RCC 7860 (cell line): ENCODE measurements around the gene PDP2.

Source experiments
- DNase-seq: peaks from one replicate; pipeline ENCODE4 v3.0.0-alpha.2; 2015; ENCODE audit warnings: low spot score
- FAIRE-seq: peaks from 2 replicates; lab custom pipeline; 2012; peaks lifted over from hg19 to GRCh38; lab: Jason Lieb, UNC

The PDP2 gene

DNA sequence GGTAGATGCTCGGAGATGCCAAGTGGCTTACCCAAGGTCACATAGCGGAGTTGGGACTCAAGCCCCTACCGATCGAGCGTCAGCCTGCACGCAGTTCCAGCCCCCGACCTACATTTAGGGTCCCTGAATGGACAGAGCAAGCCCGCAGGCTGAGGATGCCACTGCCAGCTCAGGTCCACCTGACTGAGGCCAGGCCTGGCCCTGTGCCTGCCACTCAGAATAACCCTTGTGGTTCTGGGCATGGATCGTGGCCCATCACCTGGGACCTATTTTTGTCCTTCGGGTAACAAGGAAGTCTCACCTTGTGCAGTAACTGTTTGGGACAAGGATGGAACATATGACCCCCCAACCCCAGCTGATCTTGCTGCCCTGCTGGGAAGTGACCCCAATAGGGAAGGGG, 21.3 kb downstream of the PDP2 start:
- FAIRE-seq (no peak), DNase-seq (no peak)

DNA sequence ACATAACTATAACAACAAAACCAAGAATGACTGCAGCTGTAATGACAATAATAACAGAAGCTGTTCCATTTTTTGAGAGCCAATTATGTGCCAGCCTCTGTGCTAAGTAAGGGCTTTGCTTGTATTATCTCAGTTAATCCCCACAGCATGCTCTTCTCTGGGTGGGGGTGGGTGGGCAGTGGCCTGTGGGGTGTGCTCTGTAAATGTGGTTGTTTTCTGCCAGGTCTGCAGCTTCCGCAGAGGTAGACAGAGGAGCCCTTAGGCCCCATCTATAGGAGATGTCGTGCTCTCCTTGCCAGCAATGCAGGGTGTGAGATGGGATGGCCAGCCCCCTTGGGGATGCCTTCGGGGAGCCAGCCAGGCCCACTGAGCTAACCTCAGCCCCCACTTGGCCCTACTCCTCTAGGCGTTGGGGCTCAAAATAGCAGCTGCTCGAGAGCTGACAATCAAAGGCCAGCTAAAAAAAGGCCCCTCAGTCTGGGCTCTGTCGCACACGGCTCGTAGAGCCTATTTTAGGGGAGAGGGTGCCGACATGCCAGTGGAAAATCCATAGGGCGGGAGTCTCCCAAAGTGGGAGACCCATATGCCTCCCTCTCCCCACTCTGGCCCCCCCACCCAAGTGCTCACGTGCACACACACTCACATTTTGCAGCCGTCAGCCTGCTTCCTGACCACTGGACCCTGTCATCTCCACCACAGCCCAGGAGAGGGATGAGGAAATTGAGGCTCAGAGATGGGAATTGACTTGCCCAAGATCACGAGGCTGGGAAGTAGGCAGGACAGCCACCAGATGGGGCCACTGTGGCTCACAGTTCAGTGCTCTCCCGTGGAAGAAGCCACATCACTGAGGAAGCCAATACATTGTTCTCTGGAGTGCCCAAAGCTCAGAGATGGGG, 22.6 kb downstream of the PDP2 start:
- no peak for DNase-seq
- FAIRE-seq: no peak

DNA sequence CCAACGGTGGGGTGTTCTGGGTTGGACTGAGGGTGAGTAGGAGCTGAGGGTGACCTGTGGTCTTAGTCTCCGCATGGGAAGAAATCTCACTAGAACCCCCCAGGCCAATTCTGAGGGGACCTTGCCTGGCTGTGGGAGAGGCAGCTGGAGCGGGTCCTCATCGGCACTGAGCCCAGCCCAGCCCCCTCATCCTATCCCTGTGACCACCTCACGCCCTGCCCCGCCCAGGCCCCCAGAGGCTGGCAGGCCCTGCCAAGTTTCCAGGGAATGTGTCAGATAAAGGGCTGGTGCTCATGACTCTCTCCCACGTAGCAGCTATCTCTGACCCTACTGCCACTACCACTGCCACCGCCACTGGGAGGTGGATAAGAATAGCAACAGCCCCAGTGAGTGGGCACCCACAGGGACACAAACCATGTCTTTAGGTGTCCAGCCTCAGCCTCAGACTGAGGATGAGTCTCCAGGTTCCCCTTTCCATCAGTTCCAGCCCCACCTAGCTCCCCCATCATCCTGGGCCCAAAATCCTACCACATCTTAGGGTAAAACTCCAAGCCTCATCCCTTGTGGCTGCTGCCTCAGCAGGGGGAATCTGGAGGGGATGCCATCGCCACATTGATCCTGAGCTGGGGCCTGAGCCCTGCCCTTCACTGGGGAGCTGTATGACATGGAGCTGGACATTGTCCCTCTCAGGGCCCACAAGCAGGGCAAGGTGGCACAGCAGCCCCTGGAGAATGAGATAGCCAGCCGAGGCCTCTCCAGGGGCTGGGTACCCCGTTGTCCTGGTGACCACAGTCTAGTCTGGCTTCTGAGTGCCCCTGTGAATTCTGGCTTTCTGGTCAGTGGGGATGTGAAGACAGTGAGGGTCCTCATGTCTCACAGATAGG, 23.5 kb downstream of the PDP2 start:
- DNase-seq (no peak), FAIRE-seq (no peak)

DNA sequence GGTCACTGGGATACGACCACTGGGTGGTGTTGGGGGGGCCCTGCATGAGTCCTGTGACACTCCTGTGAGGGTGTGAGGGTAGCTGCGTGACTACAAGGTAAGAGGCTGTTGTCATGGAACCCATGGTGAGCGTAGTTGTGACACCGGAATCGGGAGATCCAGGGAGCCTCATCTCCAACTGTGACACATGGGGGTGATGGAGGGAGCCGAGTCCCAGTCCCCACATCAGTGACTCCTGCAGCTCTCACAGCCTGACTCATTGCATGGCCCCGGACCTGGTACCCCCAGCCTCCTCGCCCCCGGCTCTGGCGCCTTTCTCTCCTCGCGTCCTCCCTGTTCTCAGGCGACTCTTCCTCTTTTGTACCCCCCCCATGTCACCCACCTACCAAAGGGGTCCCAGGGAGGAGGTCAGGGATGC, 24.1 kb downstream of the PDP2 start:
- FAIRE-seq: no peak
- DNase-seq: no peak

DNA sequence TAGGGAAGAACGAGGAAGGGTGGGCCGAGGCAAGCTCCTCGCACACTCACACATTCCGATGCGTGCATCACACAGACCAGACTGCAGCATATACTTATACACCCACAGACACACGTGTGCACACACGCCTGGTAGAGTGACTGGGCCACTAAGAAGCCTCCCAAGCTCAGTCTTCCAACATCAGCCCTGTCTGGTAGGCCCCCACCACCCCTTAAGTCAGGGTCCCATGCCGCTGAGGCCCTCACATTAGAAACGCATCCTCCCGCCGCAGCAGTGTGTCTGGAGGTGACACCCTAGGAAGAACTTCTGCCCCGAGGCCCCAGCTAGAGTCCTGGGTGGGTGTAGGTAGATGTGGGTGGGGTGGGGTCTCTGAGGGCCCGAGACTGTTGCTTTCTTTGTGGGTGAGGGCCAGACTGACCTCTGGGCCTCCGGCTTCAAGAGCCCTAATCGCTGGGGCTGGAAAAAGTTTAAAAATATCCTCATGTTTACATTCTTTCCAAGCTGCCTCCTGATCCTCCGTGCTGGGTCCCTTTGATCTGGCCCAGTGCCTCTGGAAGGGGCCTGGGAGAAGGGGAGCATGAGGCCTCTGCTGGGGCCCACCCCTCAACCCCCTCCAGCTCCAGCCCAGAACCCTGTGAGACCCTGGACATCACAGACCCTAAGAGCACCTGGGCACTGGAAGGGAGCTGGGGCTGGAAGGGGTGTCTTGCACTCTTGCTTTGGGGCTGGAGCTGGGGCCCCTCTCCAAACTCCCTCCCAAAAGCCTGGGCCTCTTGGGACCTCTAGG, 24.7 kb downstream of the PDP2 start:
- no peak for DNase-seq
- no peak for FAIRE-seq

DNA sequence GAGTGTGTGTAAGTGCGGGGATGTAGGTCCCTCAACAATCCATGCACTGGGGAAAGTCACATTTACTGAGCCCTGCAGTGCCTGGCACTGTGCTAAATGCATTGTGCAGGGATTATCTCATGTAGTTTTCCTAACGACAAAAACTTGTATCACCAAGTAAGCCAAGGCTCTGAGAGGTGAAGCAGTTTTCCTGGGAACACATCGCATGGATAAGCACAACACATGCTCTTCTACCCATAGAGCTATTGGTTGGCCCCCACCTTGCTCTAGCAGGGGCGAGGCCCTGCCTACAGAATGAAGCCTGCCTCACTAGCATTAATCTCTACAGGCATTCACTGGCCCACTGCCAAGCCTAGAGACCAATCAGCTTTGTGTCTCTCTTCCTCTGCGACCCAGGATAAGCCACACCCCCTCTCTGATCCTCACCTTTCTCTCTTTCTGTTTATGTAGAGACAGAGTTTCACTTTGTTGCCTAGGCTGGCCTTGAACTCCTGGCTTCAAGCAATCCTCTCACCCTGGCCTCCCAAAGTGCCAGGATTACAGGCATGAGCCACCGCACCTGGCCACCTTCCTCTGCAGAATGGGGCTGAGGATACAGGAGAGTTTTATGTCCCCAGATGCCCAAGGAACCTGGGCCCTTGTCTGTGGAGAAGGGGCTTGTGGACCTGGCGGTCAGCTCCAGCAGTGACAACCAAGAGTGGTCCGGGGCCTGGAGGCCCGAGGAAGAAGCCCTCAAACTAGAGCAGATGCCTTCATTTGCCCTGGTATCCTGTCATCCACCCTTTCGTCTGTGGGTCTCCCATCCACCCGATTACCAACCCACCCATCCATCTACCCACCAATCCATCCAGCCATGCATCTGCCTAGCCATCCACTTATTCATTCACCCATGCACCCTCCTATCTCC, 25.6 kb downstream of the PDP2 start:
- FAIRE-seq: no peak

DNA sequence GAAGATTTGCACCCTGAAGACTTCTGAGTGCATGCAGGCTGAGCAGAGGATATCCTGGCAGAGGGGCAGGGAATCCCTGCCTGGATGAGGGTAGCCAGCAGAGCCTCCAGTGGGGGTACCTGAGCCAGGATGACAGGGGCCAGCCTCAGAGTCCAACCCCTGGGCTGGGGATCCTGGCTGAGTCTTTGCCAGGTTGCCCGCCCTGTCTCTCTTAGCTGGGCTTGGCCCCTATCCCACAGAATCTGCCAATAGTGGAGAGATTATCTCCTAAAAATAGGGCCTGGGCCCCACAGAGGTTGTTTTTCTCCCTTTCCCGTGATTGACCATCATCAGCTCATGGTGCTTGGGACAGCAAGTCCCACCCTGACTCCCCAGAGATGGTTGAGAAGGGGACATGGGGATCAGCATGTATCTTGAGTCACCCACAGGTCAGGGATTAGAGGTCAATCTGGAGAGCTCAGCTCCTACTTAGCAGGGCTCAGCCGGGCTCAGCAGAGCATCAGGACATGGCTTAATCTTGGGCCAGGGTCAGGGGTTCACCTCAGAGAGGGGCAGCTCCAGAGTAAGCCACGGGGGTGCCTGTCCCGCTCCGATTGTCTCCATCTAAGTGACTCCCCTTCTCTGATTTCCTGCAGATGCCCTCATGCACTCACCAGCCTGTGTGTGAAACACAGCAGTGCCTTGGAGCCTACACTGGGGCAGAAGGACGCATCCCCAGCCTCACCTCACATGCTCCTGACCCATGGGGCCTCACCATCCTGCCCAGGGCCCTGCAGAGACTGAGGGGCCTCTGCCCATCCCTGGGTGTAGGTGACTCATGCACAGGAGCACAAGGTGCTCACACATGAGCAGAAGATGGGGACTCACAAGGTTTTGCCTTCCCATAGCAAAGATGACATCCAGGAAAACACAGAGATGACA, 26.9 kb downstream of the PDP2 start:
- no peak for FAIRE-seq

More for the DNA sequence above, 25.6 kb downstream of the PDP2 start:
- DNase-seq: no peak

DNA sequence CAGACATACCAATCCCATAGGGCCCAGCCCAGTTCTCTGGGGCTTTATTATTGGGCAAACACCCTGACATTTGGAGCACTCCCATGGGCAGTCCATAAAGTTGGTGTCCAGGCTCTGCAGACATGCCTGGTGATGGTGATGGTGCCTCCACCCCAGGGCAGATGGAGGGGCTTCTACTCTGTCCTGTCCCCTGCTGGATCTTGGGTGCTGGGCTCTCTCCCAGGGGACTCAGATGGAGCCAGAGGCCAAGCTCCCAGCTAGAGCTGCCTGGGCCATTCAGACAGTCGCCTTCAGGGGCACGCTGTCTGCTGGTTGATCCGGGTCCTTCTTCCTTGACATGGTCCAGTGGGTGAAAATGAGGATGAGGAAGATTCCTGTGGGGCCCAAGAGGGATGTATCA, 27.8 kb downstream of the PDP2 start:
- DNase-seq: no peak
- no peak for FAIRE-seq

More for the DNA sequence above, 26.9 kb downstream of the PDP2 start:
- no peak for DNase-seq

DNA sequence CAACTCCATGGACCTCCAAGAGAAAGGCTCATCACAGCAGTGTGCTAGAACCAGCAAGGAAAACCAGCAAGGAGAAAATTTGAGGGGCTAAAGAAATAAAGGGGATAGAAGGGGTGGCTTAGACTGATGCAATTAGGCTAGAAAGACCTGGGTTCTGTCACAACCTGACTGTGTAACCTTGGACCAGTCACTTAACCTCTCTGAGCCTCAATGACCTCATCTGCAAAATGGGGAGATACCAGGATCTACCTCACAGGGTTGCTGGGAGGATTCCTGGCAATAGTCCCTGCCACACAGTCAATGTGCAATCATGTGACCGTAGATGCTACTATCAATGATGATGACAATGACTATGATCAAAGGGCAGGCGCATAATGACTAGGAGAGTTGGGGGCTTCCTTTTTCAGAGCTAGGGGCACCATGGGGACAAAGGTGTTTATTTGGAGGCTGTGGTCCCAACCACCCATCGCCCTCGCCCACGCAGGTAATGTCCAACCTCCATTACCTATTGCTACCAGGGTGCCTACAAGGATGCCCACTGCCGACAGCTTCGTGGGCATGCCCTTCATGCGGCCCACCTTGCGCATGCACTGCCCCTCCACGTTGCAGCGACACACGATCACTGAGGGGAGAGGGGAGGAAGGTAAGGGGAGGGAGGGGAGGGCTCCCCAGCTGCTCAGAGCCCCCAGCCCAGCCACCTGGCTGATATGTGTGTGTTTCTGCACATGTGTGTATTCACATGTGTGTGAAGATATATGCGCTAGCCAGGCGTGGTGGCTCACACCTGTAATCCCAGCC, 28.6 kb downstream of the PDP2 start:
- FAIRE-seq: no peak
- no peak for DNase-seq

DNA sequence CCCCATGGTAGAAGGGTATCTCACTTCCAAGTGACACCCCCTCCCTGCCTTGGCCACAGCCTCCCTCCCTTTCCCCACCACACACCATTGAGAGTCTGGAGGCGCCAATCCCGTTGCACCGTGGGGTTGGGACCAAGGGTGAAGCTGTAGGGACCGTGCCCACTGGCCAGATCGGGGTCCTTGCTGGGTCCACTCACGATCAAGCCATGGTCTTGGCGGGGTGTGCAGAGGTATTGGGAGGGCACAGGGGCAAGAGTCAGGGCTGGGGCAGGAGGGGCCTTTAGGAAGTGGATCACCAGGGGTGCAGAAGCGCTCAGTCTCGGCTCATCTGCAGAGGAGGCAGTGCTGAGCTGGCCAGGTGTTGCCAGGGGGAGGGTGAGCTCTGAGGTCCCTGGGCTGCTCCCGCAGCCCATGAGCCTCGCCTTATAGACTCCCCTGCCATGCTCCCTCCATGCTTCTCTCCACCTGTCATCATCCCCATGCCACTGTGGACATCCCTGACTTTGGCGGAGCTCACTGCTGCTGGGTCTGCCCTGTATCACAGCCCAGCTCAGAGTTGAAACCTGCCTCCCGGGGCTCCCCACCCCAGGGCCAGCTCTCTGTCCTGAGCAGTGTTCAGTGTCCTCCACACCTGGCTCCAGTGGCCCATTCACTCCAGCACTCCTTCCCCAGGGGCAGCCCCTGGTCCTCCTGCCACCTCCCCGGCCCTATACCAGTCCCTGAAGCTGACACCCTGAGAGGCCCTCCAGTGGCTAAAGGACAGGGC, 30.0 kb downstream of the PDP2 start:
- FAIRE-seq: no peak
- no peak for DNase-seq

DNA sequence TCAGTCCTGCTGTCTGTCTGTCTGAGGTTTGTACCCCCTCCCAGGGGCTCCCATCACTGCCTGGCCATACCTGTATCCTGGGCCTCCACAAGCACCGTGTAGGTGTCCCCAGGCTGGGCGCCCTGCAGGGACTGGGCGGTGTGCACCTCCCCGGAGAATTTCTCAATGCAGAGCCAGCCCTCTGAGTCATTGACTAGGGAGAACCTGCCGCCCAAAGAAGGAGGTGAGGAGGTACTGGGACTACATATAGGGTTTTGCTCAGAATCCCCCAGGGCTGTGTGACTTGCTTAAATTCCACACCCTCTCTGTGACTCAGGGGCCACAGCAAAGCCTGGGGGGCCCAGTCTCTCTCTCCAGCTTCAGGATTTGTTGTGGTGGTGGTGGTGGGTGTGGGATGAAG, 30.8 kb downstream of the PDP2 start:
- FAIRE-seq: no peak
- no peak for DNase-seq

DNA sequence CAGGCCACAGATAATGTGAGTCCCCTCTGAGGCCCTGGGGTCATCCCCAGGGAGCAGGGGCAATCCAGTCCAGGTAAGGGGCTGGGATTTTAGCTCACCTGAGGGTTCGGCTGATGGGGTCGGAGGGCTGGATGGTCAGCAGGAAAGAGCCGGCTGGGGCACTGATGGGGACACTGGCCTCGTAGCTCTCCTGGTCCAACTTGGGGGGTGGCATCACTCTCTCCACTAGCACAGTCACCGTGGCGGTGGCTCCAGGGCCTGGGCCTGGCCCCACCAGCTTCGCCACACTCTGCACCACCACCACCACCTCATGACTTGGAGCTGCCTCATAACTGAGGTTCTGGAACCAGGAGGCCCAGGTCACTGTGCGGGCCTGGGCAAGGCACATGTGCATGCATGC, 31.5 kb downstream of the PDP2 start:
- FAIRE-seq: no peak
- no peak for DNase-seq

DNA sequence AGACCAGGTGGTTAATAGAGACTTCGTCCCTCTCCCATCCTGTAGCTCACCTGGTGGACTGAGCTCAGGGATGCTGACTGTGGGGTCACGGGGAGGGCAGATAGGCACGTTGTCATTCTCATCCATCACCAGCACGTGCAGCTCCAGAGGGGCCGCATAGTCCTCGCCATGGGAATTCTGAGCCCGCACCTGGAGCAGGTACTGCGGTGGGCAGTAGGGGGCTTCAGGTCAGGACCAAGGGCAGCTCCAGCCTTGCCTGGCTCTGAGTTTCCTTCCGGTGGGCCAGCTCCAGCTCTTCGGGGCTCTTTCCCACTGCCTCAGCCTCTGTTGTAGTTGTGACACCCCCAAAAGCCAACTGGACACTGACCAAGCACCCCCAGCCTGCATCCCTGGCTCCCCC, 32.8 kb downstream of the PDP2 start:
- no peak for DNase-seq
- FAIRE-seq: no peak

DNA sequence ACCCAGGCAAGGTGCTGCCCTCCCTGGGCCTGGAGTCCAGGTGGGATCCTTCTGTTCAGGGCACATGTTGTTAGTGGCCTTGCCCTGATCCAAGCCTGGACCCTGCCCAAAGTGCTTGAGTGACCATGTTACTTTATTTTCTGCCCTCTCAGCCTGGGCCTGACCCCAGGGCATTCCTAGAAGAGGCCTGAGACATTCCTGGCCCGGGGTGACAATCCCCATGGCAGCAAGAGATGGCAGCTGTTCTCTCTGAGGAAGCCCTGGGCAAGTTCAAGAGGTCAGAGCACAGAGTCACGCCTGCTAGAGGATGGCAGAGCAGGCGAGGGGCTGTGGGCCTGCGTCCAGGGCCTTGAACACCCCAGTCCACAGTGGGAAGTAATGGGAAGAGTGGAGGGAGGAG, 33.4 kb downstream of the PDP2 start:
- DNase-seq (no peak), FAIRE-seq (no peak)

DNA sequence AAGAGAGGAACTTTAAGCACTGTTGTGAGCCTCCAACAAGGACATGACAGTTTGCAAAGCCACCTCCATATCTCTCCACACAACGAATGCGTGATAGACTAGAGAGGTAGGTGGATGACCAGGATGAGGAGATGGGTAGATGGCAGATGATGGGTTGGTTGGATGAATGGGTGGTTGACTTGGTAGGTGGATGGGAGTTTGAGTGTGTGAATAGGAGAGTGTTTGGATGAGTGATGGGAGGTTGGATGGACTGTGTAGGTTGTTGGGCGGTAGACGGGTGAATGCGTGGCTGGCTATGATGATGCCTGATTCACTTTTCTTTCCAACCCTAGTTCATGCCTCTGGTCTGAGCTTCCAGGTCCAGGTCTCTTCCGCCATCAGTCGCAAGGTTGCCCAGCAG, 34.2 kb downstream of the PDP2 start:
- FAIRE-seq (no peak), DNase-seq (no peak)

DNA sequence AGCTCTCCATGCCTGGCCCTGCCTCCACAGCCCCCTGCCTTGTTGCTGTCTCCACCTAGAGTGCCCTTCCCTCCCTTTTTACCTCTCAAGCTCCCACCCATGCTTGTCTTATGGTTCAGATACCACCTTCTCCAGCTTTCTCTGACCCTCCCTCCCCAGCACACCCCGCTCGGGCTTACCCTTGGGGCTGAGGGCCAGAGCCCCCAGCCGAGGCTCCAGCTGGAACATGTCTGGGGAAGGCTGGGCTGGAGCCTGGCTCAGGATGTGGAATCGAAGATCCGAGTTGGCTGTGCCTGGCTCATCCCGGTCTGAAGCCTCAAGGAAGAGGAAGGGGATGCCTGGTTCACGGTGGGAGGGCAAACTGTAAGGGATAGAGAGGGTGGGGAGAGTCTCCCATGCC, 34.7 kb downstream of the PDP2 start:
- no peak for DNase-seq
- no peak for FAIRE-seq

DNA sequence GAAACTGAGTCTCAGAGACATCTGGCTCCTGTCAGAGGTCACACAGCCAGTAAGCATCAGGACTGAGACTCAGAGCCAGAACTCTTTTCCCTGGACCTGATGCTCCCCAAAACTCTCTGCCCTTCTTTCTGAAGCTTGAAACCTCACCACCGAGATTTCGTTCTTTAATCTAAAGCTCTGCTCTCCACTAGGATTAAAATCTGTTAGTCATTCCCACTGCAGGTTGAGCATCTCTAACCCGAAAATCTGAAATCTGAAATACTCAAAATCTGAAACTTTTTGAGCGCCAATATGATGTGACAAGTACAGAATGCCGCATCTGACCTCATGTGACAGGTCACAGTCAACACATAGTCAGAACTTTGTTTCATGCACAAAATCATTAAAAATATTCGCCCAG, 36.2 kb downstream of the PDP2 start:
- DNase-seq (no peak), FAIRE-seq (no peak)

DNA sequence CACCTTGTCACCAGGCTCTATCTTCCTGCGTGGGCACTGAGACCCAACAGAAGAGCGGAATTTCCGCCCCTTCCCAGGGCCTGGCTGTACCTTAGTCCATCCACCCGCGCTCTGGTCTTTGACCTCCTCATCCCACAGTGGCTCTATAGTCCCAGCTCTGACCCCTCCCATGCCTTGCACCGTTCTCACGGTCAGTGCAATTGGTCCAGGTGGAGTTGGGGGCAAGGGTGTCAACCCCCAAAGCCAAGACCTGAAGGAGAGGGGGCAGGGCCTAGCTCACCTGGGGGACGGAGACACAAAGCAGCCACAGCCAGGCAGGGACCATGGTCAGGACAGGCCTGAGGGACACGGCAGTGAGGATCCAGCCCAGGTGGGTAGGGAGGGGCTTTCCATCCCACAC, 37.4 kb downstream of the PDP2 start:
- FAIRE-seq: no peak
- no peak for DNase-seq
